Measurements from ENCODE around the gene XRN1.

XRN1 gene

GRCh38 chr3:142278451-142278850 lies 169.4 kb downstream of the XRN1 start:
- no CpG with 5 or more reads among the region's 2 CpGs for WGBS, 2 donors (ENCODE audit: extremely low coverage in 2 of 2, insufficient read length in 2 of 2, insufficient replicate concordance in 1 of 2)
- H3K14ac ChIP-seq (ENCODE audit: low read length): no peak overlapping the region

GRCh38 chr3:142276781-142277180 lies 171.1 kb downstream of the XRN1 start:
- Histone ChIP-seq H3K27ac (replicated peaks; ENCODE audit: low read length) (no peak overlapping the region), H4K8ac (ENCODE audit: low read depth, low read length) (no peak overlapping the region), H2BK120ac (ENCODE audit: low read depth, low read length) (no peak overlapping the region), H3K4ac (ENCODE audit: low read length) (no peak overlapping the region), H3K23ac (ENCODE audit: low read depth, low read length, poor library complexity) (no peak overlapping the region), H3K9me3 (replicated peaks in 1 of 2; ENCODE audit: control insufficient read depth in 2 of 2, insufficient read depth in 1 of 2, low read depth in 1 of 2, low read length in 2 of 2) (peaks cover 0 to 5% of the 10 kb centered on the region in 2 donors), H3K27me3 (ENCODE audit: control insufficient read depth in 3 of 3, insufficient read depth in 3 of 3, low read depth in 1 of 3, low read length in 3 of 3) (no peaks in the 10 kb centered on the region), H2BK15ac (ENCODE audit: low read length) (no peak overlapping the region), H3K79me1 (ENCODE audit: low read depth, low read length) (no peaks in the 10 kb centered on the region), H2BK5ac (ENCODE audit: low read length) (no peak overlapping the region), H3K36me3 (replicated peaks in 1 of 2; ENCODE audit: control insufficient read depth in 2 of 2, insufficient read depth in 2 of 2, low read length in 2 of 2) (no peaks in the 10 kb centered on the region), H2AK5ac (ENCODE audit: low read depth, low read length) (no peak overlapping the region), H3K4me1 (ENCODE audit: control insufficient read depth in 2 of 2, insufficient read depth in 1 of 2, low read depth in 1 of 2, low read length in 2 of 2) (no peaks in the 10 kb centered on the region), H3K9ac (ENCODE audit: low read depth, low read length, poor library complexity) (no peak overlapping the region), H3K4me3 (ENCODE audit: low read length in 2 of 2) (no peak overlapping the region), H3K18ac (ENCODE audit: low read length) (no peak overlapping the region), H3K4me2 (ENCODE audit: insufficient read depth, low read length, poor library complexity, severe bottlenecking) (no peak overlapping the region), H3K14ac (ENCODE audit: low read length) (no peak overlapping the region), H2BK12ac (ENCODE audit: low read length) (no peak overlapping the region), H2AFZ (ENCODE audit: low read length) (no peak overlapping the region), H4K91ac (ENCODE audit: low read depth, low read length, poor library complexity) (no peak overlapping the region)
- no CpG with 5 or more reads among the region's 2 CpGs for WGBS, 2 donors (ENCODE audit: extremely low coverage in 2 of 2, insufficient read length in 2 of 2, insufficient replicate concordance in 1 of 2)
- no peak for DNase-seq (ENCODE audit: low spot score)

More at GRCh38 chr3:142278451-142278850, 169.4 kb downstream of the XRN1 start:
- peaks cover 0 to 5% of the 10 kb centered on the region in 2 donors for H3K9me3 ChIP-seq (replicated peaks in 1 of 2; ENCODE audit: control insufficient read depth in 2 of 2, insufficient read depth in 1 of 2, low read depth in 1 of 2, low read length in 2 of 2)
- H2BK5ac ChIP-seq (ENCODE audit: low read length): no peak overlapping the region
- H3K4ac ChIP-seq (ENCODE audit: low read length): no peak overlapping the region
- no peaks in the 10 kb centered on the region for H3K4me1 ChIP-seq (ENCODE audit: control insufficient read depth in 2 of 2, insufficient read depth in 1 of 2, low read depth in 1 of 2, low read length in 2 of 2)
- H2BK15ac ChIP-seq (ENCODE audit: low read length): no peak overlapping the region
- H4K8ac ChIP-seq (ENCODE audit: low read depth, low read length): no peak overlapping the region
- no peak overlapping the region for H3K23ac ChIP-seq (ENCODE audit: low read depth, low read length, poor library complexity)
- H3K36me3 ChIP-seq (replicated peaks in 1 of 2; ENCODE audit: control insufficient read depth in 2 of 2, insufficient read depth in 2 of 2, low read length in 2 of 2): no peaks in the 10 kb centered on the region
- H3K27ac ChIP-seq (replicated peaks; ENCODE audit: low read length): no peak overlapping the region
- H2BK12ac ChIP-seq (ENCODE audit: low read length): no peak overlapping the region
- no peak overlapping the region for H2BK120ac ChIP-seq (ENCODE audit: low read depth, low read length)
- H3K18ac ChIP-seq (ENCODE audit: low read length): no peak overlapping the region
- H3K4me3 ChIP-seq (ENCODE audit: low read length in 2 of 2): no peak overlapping the region
- H2AFZ ChIP-seq (ENCODE audit: low read length): no peak overlapping the region
- no peak for DNase-seq (ENCODE audit: low spot score)
- no peak overlapping the region for H3K9ac ChIP-seq (ENCODE audit: low read depth, low read length, poor library complexity)
- no peaks in the 10 kb centered on the region for H3K79me1 ChIP-seq (ENCODE audit: low read depth, low read length)
- no peak overlapping the region for H2AK5ac ChIP-seq (ENCODE audit: low read depth, low read length)
- no peak overlapping the region for H3K4me2 ChIP-seq (ENCODE audit: insufficient read depth, low read length, poor library complexity, severe bottlenecking)
- H3K27me3 ChIP-seq (ENCODE audit: control insufficient read depth in 3 of 3, insufficient read depth in 3 of 3, low read depth in 1 of 3, low read length in 3 of 3): no peaks in the 10 kb centered on the region
- H4K91ac ChIP-seq (ENCODE audit: low read depth, low read length, poor library complexity): no peak overlapping the region

GRCh38 chr3:142275856-142276255 lies 172.0 kb downstream of the XRN1 start:
- Histone ChIP-seq H3K27me3 (ENCODE audit: control insufficient read depth in 3 of 3, insufficient read depth in 3 of 3, low read depth in 1 of 3, low read length in 3 of 3) (no peaks in the 10 kb centered on the region), H2BK5ac (ENCODE audit: low read length) (no peak overlapping the region), H2BK12ac (ENCODE audit: low read length) (no peak overlapping the region), H3K36me3 (replicated peaks in 1 of 2; ENCODE audit: control insufficient read depth in 2 of 2, insufficient read depth in 2 of 2, low read length in 2 of 2) (no peaks in the 10 kb centered on the region), H3K4ac (ENCODE audit: low read length) (no peak overlapping the region), H4K91ac (ENCODE audit: low read depth, low read length, poor library complexity) (no peak overlapping the region), H3K9me3 (replicated peaks in 1 of 2; ENCODE audit: control insufficient read depth in 2 of 2, insufficient read depth in 1 of 2, low read depth in 1 of 2, low read length in 2 of 2) (peaks cover 0 to 3% of the 10 kb centered on the region in 2 donors), H2BK120ac (ENCODE audit: low read depth, low read length) (no peak overlapping the region), H3K4me3 (ENCODE audit: low read length in 2 of 2) (no peak overlapping the region), H3K23ac (ENCODE audit: low read depth, low read length, poor library complexity) (no peak overlapping the region), H2AFZ (ENCODE audit: low read length) (no peak overlapping the region), H4K8ac (ENCODE audit: low read depth, low read length) (no peak overlapping the region), H3K4me1 (ENCODE audit: control insufficient read depth in 2 of 2, insufficient read depth in 1 of 2, low read depth in 1 of 2, low read length in 2 of 2) (no peaks in the 10 kb centered on the region), H2BK15ac (ENCODE audit: low read length) (no peak overlapping the region), H3K79me1 (ENCODE audit: low read depth, low read length) (no peaks in the 10 kb centered on the region), H3K27ac (replicated peaks; ENCODE audit: low read length) (no peak overlapping the region), H2AK5ac (ENCODE audit: low read depth, low read length) (no peak overlapping the region), H3K14ac (ENCODE audit: low read length) (no peak overlapping the region), H3K9ac (ENCODE audit: low read depth, low read length, poor library complexity) (no peak overlapping the region), H3K18ac (ENCODE audit: low read length) (no peak overlapping the region), H3K4me2 (ENCODE audit: insufficient read depth, low read length, poor library complexity, severe bottlenecking) (no peak overlapping the region)
- no peak for DNase-seq (ENCODE audit: low spot score)
- no CpG with 5 or more reads among the region's 2 CpGs for WGBS, 2 donors (ENCODE audit: extremely low coverage in 2 of 2, insufficient read length in 2 of 2, insufficient replicate concordance in 1 of 2)

- no peaks in the 10 kb centered on the region for H3K27me3 ChIP-seq (ENCODE audit: control insufficient read depth in 3 of 3, insufficient read depth in 3 of 3, low read depth in 1 of 3, low read length in 3 of 3)
- no peak overlapping the region for H2AK5ac ChIP-seq (ENCODE audit: low read depth, low read length)
- H3K79me1 ChIP-seq (ENCODE audit: low read depth, low read length): no peaks in the 10 kb centered on the region
- H3K14ac ChIP-seq (ENCODE audit: low read length): no peak overlapping the region
- no peak for DNase-seq (ENCODE audit: low spot score)
- no peak overlapping the region for H2BK12ac ChIP-seq (ENCODE audit: low read length)
- H4K91ac ChIP-seq (ENCODE audit: low read depth, low read length, poor library complexity): no peak overlapping the region
- H3K4ac ChIP-seq (ENCODE audit: low read length): no peak overlapping the region
- no peak overlapping the region for H2BK15ac ChIP-seq (ENCODE audit: low read length)
- no peak overlapping the region for H2BK5ac ChIP-seq (ENCODE audit: low read length)
- H3K36me3 ChIP-seq (replicated peaks in 1 of 2; ENCODE audit: control insufficient read depth in 2 of 2, insufficient read depth in 2 of 2, low read length in 2 of 2): no peaks in the 10 kb centered on the region
- no peak overlapping the region for H2AFZ ChIP-seq (ENCODE audit: low read length)
- H3K4me2 ChIP-seq (ENCODE audit: insufficient read depth, low read length, poor library complexity, severe bottlenecking): no peak overlapping the region
- H3K4me1 ChIP-seq (ENCODE audit: control insufficient read depth in 2 of 2, insufficient read depth in 1 of 2, low read depth in 1 of 2, low read length in 2 of 2): no peaks in the 10 kb centered on the region
- no peak overlapping the region for H2BK120ac ChIP-seq (ENCODE audit: low read depth, low read length)
- H3K18ac ChIP-seq (ENCODE audit: low read length): no peak overlapping the region
- H3K4me3 ChIP-seq (ENCODE audit: low read length in 2 of 2): no peak overlapping the region
- no peak overlapping the region for H3K9ac ChIP-seq (ENCODE audit: low read depth, low read length, poor library complexity)
- peaks cover 0 to 3% of the 10 kb centered on the region in 2 donors for H3K9me3 ChIP-seq (replicated peaks in 1 of 2; ENCODE audit: control insufficient read depth in 2 of 2, insufficient read depth in 1 of 2, low read depth in 1 of 2, low read length in 2 of 2)
- no peak overlapping the region for H4K8ac ChIP-seq (ENCODE audit: low read depth, low read length)
- no peak overlapping the region for H3K23ac ChIP-seq (ENCODE audit: low read depth, low read length, poor library complexity)
- WGBS, 2 donors (ENCODE audit: extremely low coverage in 2 of 2, insufficient read length in 2 of 2, insufficient replicate concordance in 1 of 2): no CpG with 5 or more reads among the region's 1 CpG
- H3K27ac ChIP-seq (replicated peaks; ENCODE audit: low read length): no peak overlapping the region
Measured at GRCh38 chr3:142274908-142275307, 172.9 kb downstream of the XRN1 start.

All from neuronal stem cell (in vitro differentiated cells).